Stomach (tissue), 4 donors: ENCODE results near the gene GRK2.

ENCODE experiments used
- EP300 ChIP-seq: sonication (generic); formaldehyde crosslinking; IDR thresholded peaks from one replicate; pipeline ENCODE4 v1.6.1; 2017; ENCODE audit warnings: antibody characterized with exemption
- POLR2A ChIP-seq, 4 donors: fragments of 450-650 bp; IDR thresholded peaks; one replicate each; pipeline ENCODE4 v1.6.1; 2016; ENCODE audit warnings: antibody characterized with exemption in 4 of 4, control low read depth in 2 of 4, mild to moderate bottlenecking in 1 of 4, moderate library complexity in 1 of 4
- POLR2AphosphoS5 ChIP-seq, 3 donors: sonication (generic); formaldehyde crosslinking; IDR thresholded peaks; one replicate each; pipeline ENCODE4 v1.6.1; 2016; ENCODE audit warnings: antibody characterized with exemption in 3 of 3
- TF ChIP-seq, protein P1 (sequence below), 7 experiments: fragments of 450-650 bp in 4 of 7; fragments of 200-600 bp in 3 of 7; sonication (generic) in 3 of 7; IDR thresholded peaks; one replicate each; pipeline ENCODE4 v1.5.1; 2016 to 2019; ENCODE audit warnings: antibody characterized with exemption in 7 of 7, control low read depth in 2 of 7, mild to moderate bottlenecking in 1 of 7

DNA sequence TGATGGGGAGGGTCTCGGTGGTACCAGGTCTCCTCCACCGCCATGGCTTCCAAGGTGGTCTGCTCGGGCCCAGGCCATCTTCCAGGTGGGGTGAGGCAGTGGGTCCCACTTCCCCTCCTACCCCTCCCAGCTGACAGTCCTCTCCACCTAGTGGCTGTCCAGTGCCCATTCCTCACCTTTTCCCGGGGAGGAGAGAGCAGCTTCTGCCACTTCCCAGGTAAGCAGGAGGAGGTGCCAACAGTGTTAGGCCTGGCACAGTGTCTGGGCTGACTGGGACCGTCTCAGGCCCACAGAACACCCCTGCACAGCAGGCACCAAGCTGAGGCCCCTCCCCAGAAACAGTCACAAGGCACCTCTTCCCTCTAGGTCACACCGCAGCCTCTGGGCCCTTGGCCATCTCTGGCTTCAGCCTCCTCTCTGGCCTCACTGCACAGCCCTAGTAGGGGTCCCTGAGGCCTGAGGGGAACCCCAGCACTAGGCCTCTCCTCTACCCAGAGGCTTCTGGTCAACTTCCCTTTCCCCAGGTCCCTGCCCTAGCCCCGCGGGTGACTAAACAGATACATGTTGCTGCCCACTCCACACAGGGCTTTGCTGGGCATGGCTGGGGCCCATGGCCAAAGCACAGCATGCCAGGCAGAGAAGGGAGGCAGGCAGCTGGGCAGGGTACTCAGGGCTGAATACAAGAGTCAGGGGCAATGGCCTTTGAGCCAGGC is 20.5 kb downstream of the GRK2 start:
- TF ChIP-seq POLR2AphosphoS5 (IDR thresholded peaks at IDR 0.05) = no peak
- TF ChIP-seq, protein P1, sequence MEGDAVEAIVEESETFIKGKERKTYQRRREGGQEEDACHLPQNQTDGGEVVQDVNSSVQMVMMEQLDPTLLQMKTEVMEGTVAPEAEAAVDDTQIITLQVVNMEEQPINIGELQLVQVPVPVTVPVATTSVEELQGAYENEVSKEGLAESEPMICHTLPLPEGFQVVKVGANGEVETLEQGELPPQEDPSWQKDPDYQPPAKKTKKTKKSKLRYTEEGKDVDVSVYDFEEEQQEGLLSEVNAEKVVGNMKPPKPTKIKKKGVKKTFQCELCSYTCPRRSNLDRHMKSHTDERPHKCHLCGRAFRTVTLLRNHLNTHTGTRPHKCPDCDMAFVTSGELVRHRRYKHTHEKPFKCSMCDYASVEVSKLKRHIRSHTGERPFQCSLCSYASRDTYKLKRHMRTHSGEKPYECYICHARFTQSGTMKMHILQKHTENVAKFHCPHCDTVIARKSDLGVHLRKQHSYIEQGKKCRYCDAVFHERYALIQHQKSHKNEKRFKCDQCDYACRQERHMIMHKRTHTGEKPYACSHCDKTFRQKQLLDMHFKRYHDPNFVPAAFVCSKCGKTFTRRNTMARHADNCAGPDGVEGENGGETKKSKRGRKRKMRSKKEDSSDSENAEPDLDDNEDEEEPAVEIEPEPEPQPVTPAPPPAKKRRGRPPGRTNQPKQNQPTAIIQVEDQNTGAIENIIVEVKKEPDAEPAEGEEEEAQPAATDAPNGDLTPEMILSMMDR (IDR thresholded peaks at IDR 0.05) = no peak
- no peak for TF ChIP-seq EP300
- TF ChIP-seq POLR2A (IDR thresholded peaks at IDR 0.05) = no peak
